Skeletal muscle tissue (tissue), 4 donors: ENCODE data around the gene APELA. TPM values are rescaled to one million over a fixed set of nuclear protein-coding genes. Genes with fewer than 3 reads are reported as not detected.

ENCODE experiments used
- H3K27ac ChIP-seq: one replicate; pipeline ENCODE4 v1.7.0; 2013; ENCODE audit warnings: mild to moderate bottlenecking, low read depth, low read length, inconsistent platforms
- H3K27me3 ChIP-seq, 3 donors: one replicate each; pipeline ENCODE4 v1.7.0; 2013; ENCODE audit warnings: low read length in 3 of 3; ENCODE audit not compliant: control insufficient read depth in 3 of 3, insufficient read depth in 3 of 3
- H3K36me3 ChIP-seq, 3 donors: one replicate each; pipeline ENCODE4 v1.7.0; 2013; ENCODE audit warnings: low read length in 3 of 3; ENCODE audit not compliant: control insufficient read depth in 3 of 3, insufficient read depth in 3 of 3
- H3K4me1 ChIP-seq, 3 donors: one replicate each; pipeline ENCODE4 v1.7.0; 2013; ENCODE audit warnings: low read length in 3 of 3, mild to moderate bottlenecking in 3 of 3; ENCODE audit not compliant: control insufficient read depth in 3 of 3, insufficient read depth in 3 of 3
- H3K4me3 ChIP-seq, 3 donors: one replicate each; pipeline ENCODE4 v1.7.0; 2013; ENCODE audit warnings: low read length in 3 of 3
- H3K9ac ChIP-seq, 3 donors: one replicate each; pipeline ENCODE4 v1.7.0; 2013; ENCODE audit warnings: low read length in 3 of 3, mild to moderate bottlenecking in 3 of 3, moderate library complexity in 2 of 3, low read depth in 1 of 3
- H3K9me3 ChIP-seq, 3 donors: one replicate each; pipeline ENCODE4 v1.7.0; 2013; ENCODE audit warnings: low read length in 3 of 3; ENCODE audit not compliant: control insufficient read depth in 3 of 3
- total RNA-seq: library from RNA; depleted of rRNA; stranded (reverse); fragments of >200 nt; gene quantifications from one replicate; pipeline ENCODE4 v1.2.3, GENCODE V29; 2014
- donor health status: Osteomylitis.

Gene APELA
- total RNA-seq, 1 donor from 2014 or later, result not detected

GRCh38 chr4:164937576-164938270 is 60.7 kb downstream of the APELA start:
- no peak overlapping the region for H3K27ac ChIP-seq
- H3K36me3 ChIP-seq, result no peaks in the 10 kb centered on the region
- H3K9ac ChIP-seq, result no peak overlapping the region
- no peaks in the 10 kb centered on the region for H3K9me3 ChIP-seq
- H3K27me3 ChIP-seq, result peaks cover 0 to 3% (median 2%) of the 10 kb centered on the region in 3 donors
- no peaks in the 10 kb centered on the region for H3K4me1 ChIP-seq
- H3K4me3 ChIP-seq, result no peak overlapping the region

GRCh38 chr4:164943192-164943591 is 66.2 kb downstream of the APELA start:
- H3K4me3 ChIP-seq, result no peak overlapping the region
- H3K27me3 ChIP-seq, result peaks cover 0 to 9% (median 2%) of the 10 kb centered on the region in 3 donors
- H3K27ac ChIP-seq, result no peak overlapping the region
- no peaks in the 10 kb centered on the region for H3K36me3 ChIP-seq
- H3K4me1 ChIP-seq, result no peaks in the 10 kb centered on the region
- no peak overlapping the region for H3K9ac ChIP-seq
- H3K9me3 ChIP-seq, result no peaks in the 10 kb centered on the region

- H3K4me3 ChIP-seq, result no peak overlapping the region
- no peak overlapping the region for H3K27ac ChIP-seq
- H3K9ac ChIP-seq, result no peak overlapping the region
- peaks cover 0 to 9% (median 5%) of the 10 kb centered on the region in 3 donors for H3K27me3 ChIP-seq
- no peaks in the 10 kb centered on the region for H3K36me3 ChIP-seq
- no peaks in the 10 kb centered on the region for H3K9me3 ChIP-seq
- no peaks in the 10 kb centered on the region for H3K4me1 ChIP-seq
Observed at GRCh38 chr4:164945146-164945545, 68.2 kb downstream of the APELA start.

- no peaks in the 10 kb centered on the region for H3K36me3 ChIP-seq
- no peaks in the 10 kb centered on the region for H3K4me1 ChIP-seq
- H3K27me3 ChIP-seq, result peaks cover 2 to 9% (median 2%) of the 10 kb centered on the region in 3 donors
- H3K9me3 ChIP-seq, result no peaks in the 10 kb centered on the region
- H3K4me3 ChIP-seq, result no peak overlapping the region
- H3K27ac ChIP-seq, result no peak overlapping the region
- no peak overlapping the region for H3K9ac ChIP-seq
Observed at GRCh38 chr4:164946810-164947209, 69.8 kb downstream of the APELA start.

Other genes starting within 250 kb of the APELA start
- gene SMIM31, start 123.0 kb upstream of the APELA start, total RNA-seq, result not detected
- 2.6 TPM for gene TRIM61, start 100.5 kb downstream of the APELA start, total RNA-seq
- gene TRIM60, start 154.8 kb downstream of the APELA start, total RNA-seq, result not detected
- gene TRIM75, start 176.7 kb downstream of the APELA start, total RNA-seq, result under 0.01 TPM
- gene TMEM192, start 235.7 kb downstream of the APELA start, total RNA-seq, result 3.1 TPM